Measurements from ENCODE around the gene SQSTM1. TPM values are rescaled to one million over a fixed set of nuclear protein-coding genes. Genes with fewer than 3 reads are reported as not detected.

SQSTM1 gene
- total RNA-seq, 1 donor from 2014 or later: 27.6 TPM

GRCh38 chr5:179798771-179799643, 21.7 kb upstream of the SQSTM1 start:
- Histone ChIP-seq H3K36me3 (no peaks in the 10 kb centered on the region), H3K4me2 (no peak overlapping the region), H3K27me3 (peaks cover 20% of the 10 kb centered on the region), H3K4me3 (no peak overlapping the region), H3K79me2 (ENCODE audit: low read depth) (peaks cover 8% of the 10 kb centered on the region), H2AFZ (replicated peaks) (no peak overlapping the region), H4K20me1 (ENCODE audit: low read depth) (peaks cover 49% of the 10 kb centered on the region), H3K9me3 (ENCODE audit: low read depth) (no peaks in the 10 kb centered on the region), H3K9ac (no peak overlapping the region), H3K4me1 (peaks cover 21% of the 10 kb centered on the region), H3F3A (ENCODE audit: low read depth) (peaks cover 40% of the 10 kb centered on the region), H3K27ac (no peak overlapping the region)
- Mint-ChIP-seq H3K4me3 (peak overlapping the region; percentile 64), H3K4me1 (peaks cover 20% of the 10 kb centered on the region), H3K36me3 (peaks cover 18% of the 10 kb centered on the region), H3K27ac (no peak overlapping the region), H3K27me3 (ENCODE audit: insufficient read depth, low read depth) (peaks cover 19% of the 10 kb centered on the region), H3K9me3 (no peaks in the 10 kb centered on the region)
- DNase-seq (ENCODE audit: low spot score): no peak
- TF ChIP-seq EZH2phosphoT487 (IDR thresholded peaks at IDR 0.05) (no peak), EZH2 (IDR thresholded peaks at IDR 0.05) (no peak), CTCF (IDR thresholded peaks at IDR 0.05) (no peak)

- no peak for DNase-seq (ENCODE audit: low spot score)
- Histone ChIP-seq H2AFZ (replicated peaks) (no peak overlapping the region), H3K27me3 (peaks cover 18% of the 10 kb centered on the region), H3K79me2 (ENCODE audit: low read depth) (peaks cover 14% of the 10 kb centered on the region), H3K9ac (no peak overlapping the region), H3K4me2 (no peak overlapping the region), H4K20me1 (ENCODE audit: low read depth) (peaks cover 55% of the 10 kb centered on the region), H3K4me3 (no peak overlapping the region), H3F3A (ENCODE audit: low read depth) (peaks cover 38% of the 10 kb centered on the region), H3K27ac (no peak overlapping the region), H3K36me3 (no peaks in the 10 kb centered on the region), H3K9me3 (ENCODE audit: low read depth) (no peaks in the 10 kb centered on the region), H3K4me1 (peaks cover 23% of the 10 kb centered on the region)
- no peak overlapping the region for H3K4me3 Mint-ChIP-seq
- peaks cover 26% of the 10 kb centered on the region for H3K4me1 Mint-ChIP-seq
- H3K27ac Mint-ChIP-seq: no peak overlapping the region
- peaks cover 18% of the 10 kb centered on the region for H3K27me3 Mint-ChIP-seq (ENCODE audit: insufficient read depth, low read depth)
- TF ChIP-seq EZH2 (IDR thresholded peaks at IDR 0.05) (no peak), EZH2phosphoT487 (IDR thresholded peaks at IDR 0.05) (no peak), CTCF (IDR thresholded peaks at IDR 0.05) (no peak)
- peaks cover 18% of the 10 kb centered on the region for H3K36me3 Mint-ChIP-seq
- no peaks in the 10 kb centered on the region for H3K9me3 Mint-ChIP-seq
Observed at GRCh38 chr5:179799644-179799973, 21.1 kb upstream of the SQSTM1 start.

- peaks cover 55% of the 10 kb centered on the region for H4K20me1 ChIP-seq (ENCODE audit: low read depth)
- no peak overlapping the region for H2AFZ ChIP-seq (replicated peaks)
- H3K27me3 Mint-ChIP-seq (ENCODE audit: insufficient read depth, low read depth): peaks cover 14% of the 10 kb centered on the region
Observed at GRCh38 chr5:179800071-179800695, 20.5 kb upstream of the SQSTM1 start.

More at GRCh38 chr5:179800071-179800695, 20.5 kb upstream of the SQSTM1 start:
- H3K4me3 ChIP-seq: no peak overlapping the region
- H3K9ac ChIP-seq: no peak overlapping the region
- no peak overlapping the region for H3K4me3 Mint-ChIP-seq
- DNase-seq (ENCODE audit: low spot score): no peak
- H3K4me2 ChIP-seq: no peak overlapping the region
- H3K9me3 Mint-ChIP-seq: no peaks in the 10 kb centered on the region
- TF ChIP-seq EZH2phosphoT487 (IDR thresholded peaks at IDR 0.05): no peak
- TF ChIP-seq CTCF (IDR thresholded peaks at IDR 0.05): no peak
- no peak for TF ChIP-seq EZH2 (IDR thresholded peaks at IDR 0.05)
- H3K9me3 ChIP-seq (ENCODE audit: low read depth): no peaks in the 10 kb centered on the region
- H3F3A ChIP-seq (ENCODE audit: low read depth): peaks cover 32% of the 10 kb centered on the region
- H3K4me1 ChIP-seq: peaks cover 24% of the 10 kb centered on the region
- no peak overlapping the region for H3K27ac ChIP-seq
- H3K4me1 Mint-ChIP-seq: peaks cover 32% of the 10 kb centered on the region
- no peak overlapping the region for H3K27ac Mint-ChIP-seq
- H3K36me3 ChIP-seq: no peaks in the 10 kb centered on the region
- H3K36me3 Mint-ChIP-seq: peaks cover 18% of the 10 kb centered on the region
- H3K79me2 ChIP-seq (ENCODE audit: low read depth): peaks cover 19% of the 10 kb centered on the region
- H3K27me3 ChIP-seq: peaks cover 12% of the 10 kb centered on the region

Measured in neural progenitor cell (in vitro differentiated cells).